MV-4-11 (cell line): ENCODE data around the gene ZBTB26.
A peak's percentile ranks its signal among the peaks of the same experiment; 100 is the strongest.

ENCODE experiments used
- DNase-seq: peaks from one replicate; lab custom pipeline; 2025; lab: John Stamatoyannopoulos, UW

The ZBTB26 gene

DNA sequence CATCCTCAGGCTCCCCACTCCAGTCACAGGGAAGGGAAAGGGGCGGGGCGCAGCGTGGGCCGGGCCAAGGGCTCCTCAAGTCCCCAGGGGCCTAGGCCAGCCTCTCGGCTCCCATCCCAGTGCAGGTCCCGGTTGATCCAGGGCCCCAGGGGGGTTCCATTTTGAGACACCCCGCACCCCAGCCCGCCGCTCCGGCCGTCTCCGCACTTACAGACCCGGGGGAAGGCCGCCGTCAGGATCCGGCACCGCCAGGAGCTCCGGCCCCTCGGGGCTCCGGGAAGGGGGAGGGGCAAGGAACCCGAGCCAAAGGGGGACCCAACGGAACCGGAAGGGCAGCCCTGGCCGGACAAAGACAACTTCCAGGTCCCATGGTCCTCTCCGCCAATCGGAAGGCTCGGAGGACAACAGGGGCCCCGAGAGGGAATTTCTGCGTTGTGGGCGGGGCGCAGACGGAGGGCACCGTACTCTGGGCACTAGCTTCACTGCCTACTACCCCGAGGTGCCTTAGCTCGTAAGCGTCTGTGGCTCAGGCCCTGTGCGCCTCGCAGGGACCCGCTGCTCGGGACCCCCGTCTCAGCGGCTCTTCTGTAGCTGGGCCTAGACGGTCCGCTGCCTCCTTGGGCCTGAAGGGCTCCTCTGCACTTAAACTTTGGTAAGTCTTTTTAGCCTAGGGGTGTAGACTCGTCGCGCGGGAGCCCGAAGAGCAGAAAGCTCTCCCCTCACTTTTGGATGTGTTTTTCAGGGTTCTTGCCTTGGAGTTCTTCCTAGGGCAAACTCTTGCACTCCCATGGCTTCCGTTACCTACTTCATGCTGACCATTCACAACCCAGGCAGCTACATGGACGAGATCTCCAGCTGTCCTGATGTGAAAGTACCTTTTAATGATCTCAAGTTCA is at the start of gene ZBTB26:
ZBTB26 (minus strand) TSS at position 287 of the 896 bp plus-strand sequence. CDS start 11,578 bp downstream, outside the sequence.
- peak; percentile 92 for DNase-seq

DNA sequence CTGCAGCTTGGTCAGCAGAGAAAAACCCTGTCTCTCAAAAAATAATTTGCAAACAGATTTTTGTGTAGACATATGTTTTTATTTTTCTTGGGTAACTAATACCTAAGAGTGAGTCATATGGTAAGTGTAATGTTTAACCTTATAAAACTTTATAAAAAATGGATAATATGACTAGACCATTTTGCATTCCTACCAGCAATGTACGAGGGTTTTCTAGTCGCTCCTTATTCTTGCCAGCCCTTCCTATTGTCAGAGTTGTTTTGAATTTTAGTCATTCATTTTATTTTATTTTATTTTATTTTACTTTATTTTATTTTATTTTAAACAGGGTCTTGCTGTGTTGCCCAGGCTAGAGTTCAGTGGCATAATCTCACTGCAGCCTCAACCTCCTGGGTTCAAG is 47.3 kb upstream of the ZBTB26 start:
- DNase-seq, result no peak

DNA sequence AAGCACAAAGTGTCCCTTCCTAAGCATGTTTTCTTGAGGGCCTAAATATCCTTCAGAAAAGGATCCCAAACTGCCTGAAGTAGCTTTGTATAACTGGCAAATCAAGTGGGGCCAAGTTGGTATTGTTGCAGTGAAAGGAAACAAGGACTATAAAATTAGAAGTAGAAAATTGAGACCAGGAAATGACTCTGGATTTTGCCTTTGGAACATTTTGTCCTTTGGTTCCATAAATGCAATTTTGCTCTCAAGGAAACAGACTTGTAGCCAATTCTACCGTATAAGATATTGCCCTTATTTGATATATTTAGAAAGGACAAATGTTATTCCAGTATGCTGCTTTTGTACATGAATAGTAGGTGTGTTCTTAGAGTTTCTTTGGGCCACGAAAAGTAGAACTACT is 43.9 kb upstream of the ZBTB26 start:
- no peak for DNase-seq

DNA sequence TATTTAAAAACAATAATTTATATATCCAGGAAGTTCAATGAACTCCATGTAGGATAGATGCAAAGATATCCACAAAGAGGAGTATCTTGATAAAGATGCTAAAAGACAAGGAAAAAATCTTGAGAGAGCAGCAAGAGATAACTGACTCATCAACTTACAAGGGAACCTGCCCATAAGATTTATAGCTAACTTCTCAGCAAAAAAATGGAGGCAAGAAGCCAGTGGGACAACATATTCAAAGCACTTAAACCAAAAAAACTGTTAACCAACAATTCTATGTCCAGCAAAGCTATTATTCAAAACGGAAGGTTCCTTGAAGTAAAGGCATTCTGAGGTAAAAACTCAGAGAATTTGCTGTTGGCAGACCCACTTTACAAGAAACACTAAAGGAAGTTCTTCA is 29.8 kb upstream of the ZBTB26 start:
- no peak for DNase-seq

GRCh38 chr9:122955961-122956360 is 24.6 kb upstream of the ZBTB26 start:
- DNase-seq, result no peak

DNA sequence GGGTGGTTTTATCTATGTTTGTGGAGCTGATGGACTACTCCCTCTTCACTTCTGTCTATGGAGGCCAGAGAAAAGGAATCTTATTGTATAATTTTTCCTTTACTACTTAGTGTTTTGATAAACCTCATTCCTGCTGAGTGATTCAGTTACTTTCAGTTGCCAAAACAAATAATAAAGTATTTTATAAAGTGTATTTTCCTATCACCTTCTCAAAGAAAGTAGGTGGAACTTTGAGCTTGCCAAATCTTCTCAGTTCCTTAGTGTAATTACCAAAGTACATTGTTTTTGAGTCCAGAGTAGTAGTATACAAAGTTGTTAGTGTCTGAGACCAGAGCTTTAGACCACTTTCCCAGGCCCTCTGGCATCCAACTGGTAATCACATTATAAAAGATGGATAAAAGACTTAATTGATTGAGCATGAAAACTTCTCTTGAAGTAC is 23.0 kb upstream of the ZBTB26 start:
- no peak for DNase-seq

DNA sequence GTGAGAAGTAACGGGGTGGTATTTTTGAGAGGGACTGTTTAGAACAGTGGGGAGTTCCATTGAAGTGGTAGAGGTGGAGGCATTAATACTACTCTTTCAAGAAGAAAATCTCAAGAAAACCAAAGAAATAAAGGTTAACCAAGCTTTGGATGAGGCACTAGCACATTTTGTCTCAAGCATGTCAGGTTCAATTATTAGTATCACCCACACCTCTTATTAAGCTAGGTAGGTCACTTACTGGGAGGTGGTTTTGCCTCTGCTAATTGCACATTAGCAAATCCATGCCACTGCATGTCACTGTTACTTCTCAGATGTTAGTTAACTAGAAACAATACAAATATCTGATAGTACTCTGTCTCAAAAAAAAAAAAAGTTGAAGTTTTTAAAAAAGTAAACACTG is 19.7 kb upstream of the ZBTB26 start:
- DNase-seq, result no peak

DNA sequence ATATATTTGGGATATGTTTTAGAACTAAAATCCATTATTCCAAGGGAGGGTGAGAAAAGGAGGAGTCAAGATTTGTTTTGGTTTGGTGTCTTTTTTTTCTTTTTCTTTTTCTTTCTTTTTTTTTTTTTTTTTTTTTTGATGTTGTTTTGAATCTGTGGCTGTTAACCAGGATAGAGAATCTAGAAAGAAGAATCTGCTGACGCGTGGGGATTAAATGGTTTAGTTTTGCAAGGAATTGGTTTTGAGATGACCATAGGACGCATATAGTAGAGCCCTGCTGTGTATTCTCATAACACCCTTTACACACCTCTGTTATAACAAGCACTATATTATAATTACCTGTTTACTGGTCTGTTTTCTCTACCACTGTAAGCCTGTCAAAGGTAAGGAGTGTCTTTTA is 19.0 kb upstream of the ZBTB26 start:
- no peak for DNase-seq

- DNase-seq, result no peak
These were observed 18.4 kb upstream of the ZBTB26 start for GRCh38 chr9:122949696-122950095.

DNA sequence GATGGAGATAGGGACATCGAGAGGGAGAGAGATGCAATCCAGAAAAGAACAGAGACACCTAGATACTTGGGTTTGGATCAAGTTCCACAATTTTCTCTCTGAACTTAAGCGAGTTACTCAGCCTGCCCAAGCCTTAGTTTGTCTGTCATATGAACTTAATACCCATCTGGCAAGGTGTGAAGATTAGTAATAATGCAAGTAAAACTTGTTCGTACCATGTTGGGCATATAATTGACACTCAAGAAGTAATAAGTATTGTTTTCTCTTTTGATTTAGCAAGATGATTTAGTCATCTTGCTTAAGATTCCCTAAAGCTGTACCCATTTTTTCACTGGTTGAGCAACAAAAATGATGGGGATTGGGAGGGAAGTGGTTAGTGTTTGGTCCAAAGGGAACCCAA is 17.0 kb upstream of the ZBTB26 start:
- no peak for DNase-seq

DNA sequence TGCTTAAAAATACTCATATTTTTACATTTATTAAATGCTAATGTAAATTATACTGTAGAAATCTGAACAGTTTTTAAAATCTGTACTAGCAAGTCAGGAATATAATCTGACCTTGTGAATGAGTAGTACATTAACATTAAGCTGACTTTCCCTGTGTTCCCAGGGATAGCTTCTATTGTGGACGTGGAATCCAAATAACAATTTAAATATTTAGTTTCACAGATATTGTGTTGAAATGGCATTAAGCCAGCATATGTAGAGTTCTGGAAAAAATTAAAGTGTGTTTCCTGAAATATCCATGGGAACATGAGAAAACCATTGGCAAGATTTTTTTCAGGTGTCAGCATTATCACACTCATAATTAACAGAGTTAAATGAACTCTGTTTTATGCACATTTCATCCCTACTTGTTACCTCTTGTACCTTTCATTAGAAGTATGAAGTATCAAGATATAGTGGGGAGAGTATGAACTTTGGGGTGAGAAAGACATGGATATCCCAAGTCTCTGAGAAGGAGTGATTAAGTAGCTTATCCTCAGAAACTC is 15.2 kb upstream of the ZBTB26 start:
- DNase-seq, result no peak

DNA sequence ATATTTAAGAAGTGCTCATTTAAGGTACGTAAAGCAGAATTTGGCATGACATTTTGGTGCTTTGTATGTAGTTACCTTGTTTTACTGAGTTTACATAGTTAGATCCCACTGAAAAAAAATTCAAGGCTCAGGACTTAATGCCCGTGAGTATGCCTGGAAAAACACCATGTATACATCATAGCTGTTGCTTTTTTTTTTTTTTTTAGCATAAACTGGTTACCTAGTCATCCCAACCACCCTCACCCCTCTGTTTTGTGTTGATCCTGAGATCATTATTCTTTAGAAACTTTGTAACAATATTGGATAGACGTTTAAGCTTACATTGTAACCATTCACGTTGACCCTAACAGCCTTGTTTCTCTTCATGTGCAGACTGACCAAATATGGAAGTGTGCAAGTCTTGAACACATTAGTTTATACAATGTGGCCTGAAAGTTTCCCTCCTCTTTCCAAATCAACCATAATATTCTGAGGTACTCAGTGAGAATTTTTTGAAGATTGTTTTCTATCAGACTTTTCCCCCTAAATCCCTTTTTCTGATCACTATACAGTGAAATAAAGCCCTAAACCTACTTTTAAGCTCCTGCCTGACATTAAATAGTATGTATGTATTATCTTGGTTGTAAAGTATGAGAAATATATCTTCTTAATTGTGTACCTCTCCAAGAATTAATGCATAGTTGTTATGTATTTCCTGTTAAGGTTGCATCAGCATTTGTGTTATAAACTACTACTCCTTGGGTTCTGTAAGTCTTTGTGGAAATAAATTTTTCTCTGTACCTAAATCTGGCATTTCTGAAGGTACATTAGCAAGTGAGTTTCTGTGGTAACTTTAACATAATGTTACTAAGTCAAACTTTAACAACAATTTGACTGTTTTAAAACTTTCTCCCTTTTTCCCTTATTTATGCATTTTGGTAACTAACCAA is 13.9 kb upstream of the ZBTB26 start:
- no peak for DNase-seq

DNA sequence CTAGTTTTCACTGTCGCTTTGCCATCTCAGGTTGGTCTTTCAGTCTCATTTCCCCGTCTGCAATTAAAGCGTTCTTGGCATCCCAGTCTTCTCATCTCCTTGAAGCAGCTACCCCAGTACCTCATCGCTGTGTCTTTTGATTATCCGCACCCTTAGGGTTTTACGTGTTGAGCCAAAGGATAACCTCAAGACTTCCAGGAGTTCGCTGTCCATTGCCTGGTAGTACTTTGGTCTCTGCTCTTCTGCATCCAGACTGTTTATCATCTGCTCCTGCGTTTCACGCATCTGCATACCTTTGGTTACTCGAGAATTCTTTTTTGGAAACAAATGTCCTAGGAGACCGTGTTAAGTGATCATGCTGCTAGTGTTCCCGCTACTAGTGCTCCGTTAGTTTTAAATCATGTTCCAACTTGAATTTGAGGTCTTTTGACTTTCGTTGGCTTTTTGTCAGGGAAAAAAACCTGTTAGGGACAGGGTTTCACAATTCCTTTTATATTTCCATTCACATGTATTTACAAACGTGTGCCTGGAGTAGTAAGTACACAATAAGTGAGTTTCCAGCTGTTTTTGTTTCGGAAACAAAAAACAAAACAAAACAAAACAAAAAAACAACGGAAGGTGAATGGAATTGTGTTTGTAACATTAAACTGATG is 10.4 kb upstream of the ZBTB26 start:
- DNase-seq, result no peak

DNA sequence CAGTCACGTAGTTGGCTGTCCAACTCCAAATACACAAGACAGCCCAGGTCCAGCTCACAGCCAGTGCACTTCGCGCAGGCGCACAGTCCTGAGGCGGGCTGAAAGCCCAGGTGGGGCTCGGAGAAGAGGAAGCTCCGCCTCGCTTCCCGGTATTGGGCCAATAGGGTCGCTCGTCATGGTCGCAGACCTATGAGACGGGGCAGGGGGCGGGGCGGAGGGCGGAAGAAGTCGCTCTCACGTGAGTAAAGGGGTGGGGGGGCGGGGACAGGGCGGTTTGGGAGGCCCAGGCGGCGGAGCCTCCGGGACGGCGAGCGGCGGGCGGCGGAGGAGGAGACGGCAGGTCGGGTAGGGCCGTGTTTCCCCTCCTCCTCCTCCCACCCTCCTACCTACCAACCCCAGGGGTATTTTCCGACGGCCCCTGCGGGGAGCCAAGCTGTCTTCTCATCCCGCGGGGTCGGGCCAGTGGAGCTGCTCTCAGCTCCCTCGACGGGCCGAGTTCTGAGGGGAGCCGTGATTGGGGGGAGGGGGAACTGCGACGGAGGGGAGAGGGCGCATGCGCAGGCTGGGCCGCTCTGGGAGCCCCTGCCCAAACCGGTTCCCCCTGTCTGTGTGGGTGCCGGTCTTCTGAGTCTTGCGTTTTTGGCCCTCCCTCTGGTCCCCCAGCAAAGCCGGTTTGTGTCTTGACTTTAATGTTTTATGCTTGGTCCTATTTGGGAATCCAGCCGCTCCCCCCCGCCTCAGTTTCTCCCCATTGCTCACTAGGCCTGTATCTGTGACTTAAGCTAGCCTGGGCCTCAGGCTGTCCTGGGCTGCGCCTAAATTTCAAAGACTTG is 9.7 kb upstream of the ZBTB26 start, which contains the start of gene RABGAP1:
RABGAP1 (plus strand) TSS at position 272 of the 833 bp plus-strand sequence. CDS start 16,040 bp downstream, outside the sequence.
- DNase-seq, result peak; percentile 95

DNA sequence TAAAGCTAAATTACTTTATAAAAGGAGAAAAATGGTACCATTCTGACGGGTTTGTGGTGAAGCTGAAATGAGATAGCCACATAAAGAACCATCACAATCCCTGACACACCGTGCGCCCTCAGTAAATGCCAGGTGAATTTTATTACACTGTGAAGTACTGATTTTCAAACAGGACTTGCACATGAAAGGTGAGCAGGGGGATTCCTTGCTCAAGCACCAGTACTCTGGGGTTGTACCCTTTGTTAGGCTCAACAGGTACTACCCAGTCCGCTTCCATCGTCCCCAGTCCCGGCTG is 9.1 kb upstream of the ZBTB26 start:
- no peak for DNase-seq

DNA sequence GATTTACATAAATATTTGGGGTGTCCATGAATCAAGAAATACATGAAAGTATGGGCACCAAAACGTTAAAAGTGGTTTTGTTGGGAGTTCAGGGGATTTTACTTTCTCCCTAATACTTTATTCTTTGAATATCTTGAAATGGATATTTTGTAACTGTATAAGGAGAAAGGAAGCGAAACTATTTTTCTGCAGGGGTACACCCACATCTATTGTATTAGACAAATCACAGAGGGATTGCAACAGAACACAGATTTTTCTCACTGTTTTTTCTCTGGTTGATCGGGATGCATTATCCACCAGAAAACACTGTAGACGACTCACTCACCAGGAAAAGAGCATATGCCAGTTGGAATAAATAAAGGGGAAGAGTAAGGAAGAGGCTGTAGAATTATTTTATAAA is 8.3 kb upstream of the ZBTB26 start:
- DNase-seq, result peak; percentile 38

- no peak for DNase-seq
These were observed 5.6 kb upstream of the ZBTB26 start for GRCh38 chr9:122936883-122937282.

- DNase-seq, result no peak
These were observed 5.2 kb upstream of the ZBTB26 start for GRCh38 chr9:122936464-122936863.

DNA sequence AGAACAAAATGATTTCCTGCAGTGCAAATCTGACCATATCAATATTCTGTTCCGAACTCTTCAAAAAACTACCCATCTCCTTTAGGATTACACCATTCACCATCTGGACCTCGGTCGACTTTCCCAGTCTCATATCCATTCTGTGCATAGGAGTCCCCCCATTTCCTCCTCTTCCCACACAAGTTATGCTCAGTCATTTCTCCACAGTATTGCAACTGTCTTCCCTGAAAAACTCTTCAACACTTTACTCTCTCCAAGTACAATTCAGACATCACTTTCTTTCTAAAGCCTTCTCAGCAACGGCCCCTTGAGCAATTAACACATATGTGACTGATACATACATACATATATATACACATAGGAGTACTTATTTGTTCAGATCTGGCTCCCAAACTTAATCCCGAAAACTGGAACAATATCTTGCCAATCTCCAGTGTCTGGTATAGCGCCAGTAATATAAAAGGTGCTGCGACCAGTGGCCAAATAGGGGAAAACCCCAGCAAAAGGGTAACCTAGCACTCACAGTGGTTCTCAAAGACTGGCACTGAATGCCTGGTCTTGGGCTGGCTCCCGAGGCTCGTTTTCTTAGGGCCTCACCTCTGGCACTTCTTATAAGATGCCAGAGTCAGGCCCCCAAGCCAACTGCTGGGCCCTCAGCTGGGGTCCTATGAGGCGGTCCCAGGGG is 629 bp downstream of the ZBTB26 start:
- no peak for DNase-seq

DNA sequence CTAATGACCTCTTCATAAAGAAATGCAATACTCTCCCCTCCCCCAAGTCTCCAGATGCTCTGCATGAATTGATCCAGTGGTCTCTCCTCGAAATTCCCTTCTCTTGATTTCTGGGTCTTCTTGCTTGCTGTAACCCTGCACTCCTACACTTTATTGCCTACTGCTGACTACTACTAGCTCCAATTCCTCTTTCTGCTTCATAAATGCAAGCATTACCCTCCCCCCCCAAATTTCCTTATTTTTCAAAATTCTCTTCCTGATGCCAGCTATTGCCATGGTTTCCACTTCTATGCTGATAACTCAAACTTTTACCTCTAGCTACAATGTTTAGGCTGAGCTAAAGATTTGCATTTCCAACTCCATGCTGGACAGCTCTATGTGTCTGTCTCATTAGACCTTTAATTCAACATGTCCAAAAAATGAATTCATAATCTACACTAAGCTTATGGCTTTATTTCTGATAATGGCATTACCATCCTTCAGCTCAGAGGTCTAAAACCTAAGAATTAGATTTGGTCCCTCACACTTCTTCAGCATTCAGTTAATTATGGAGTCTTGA is 1.4 kb downstream of the ZBTB26 start:
- no peak for DNase-seq
